AG04449 (cell line): ENCODE measurements around the gene UNC5C.

Source experiments
- CTCF ChIA-PET: fragments of 350-600 bp; formaldehyde crosslinking; extraction: SDS; loops from one replicate; lab custom pipeline; 2021; ENCODE audit warnings: antibody characterized with exemption; lab: Yijun Ruan, JAX
- POLR2A ChIA-PET: fragments of 400-600, 350-600 bp; formaldehyde crosslinking; extraction: SDS; loops from one replicate; lab custom pipeline; 2020; ENCODE audit warnings: antibody characterized with exemption, inconsistent platforms; lab: Yijun Ruan, JAX
- DNase-seq: peaks from one replicate; pipeline ENCODE4 v3.0.0-alpha.2; 2010; ENCODE audit warnings: low read depth, low spot score
- H3K4me3 ChIP-seq: 2 replicates; pipeline ENCODE4 v1.5.1; 2011; ENCODE audit warnings: low read depth, mild to moderate bottlenecking, control low read depth, low read length
- CTCF ChIP-seq: IDR thresholded peaks from one replicate; pipeline ENCODE4 v1.5.1; 2011; ENCODE audit warnings: mild to moderate bottlenecking, moderate library complexity, low read length, control low read depth, inconsistent platforms; ENCODE audit not compliant: insufficient read depth; ENCODE audit errors: missing control alignments

UNC5C gene

DNA sequence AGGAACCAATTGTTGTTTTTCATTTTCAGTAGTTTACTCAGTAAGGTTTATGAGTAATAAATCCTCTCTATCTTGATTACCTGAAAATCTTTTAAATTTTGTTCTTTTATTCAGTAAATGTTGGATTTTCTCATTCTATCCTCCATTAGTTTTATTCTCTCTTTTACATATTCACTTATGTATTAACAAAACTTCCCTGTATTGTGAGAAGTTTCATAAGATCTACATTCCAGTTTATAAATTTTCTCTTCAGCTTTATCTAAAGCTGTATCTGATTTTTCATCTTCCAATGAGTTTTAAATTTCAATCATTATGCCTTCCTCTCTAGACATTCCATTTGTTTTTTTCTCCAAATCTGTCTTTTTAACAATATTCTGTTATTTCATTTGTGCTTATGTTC, 310.2 kb downstream of the UNC5C start:
- TF ChIP-seq CTCF: no peak
- ChIA-PET CTCF (no interaction called here), POLR2A (no interaction called here)
- H3K4me3 ChIP-seq: no peak overlapping the region
- DNase-seq: no peak

DNA sequence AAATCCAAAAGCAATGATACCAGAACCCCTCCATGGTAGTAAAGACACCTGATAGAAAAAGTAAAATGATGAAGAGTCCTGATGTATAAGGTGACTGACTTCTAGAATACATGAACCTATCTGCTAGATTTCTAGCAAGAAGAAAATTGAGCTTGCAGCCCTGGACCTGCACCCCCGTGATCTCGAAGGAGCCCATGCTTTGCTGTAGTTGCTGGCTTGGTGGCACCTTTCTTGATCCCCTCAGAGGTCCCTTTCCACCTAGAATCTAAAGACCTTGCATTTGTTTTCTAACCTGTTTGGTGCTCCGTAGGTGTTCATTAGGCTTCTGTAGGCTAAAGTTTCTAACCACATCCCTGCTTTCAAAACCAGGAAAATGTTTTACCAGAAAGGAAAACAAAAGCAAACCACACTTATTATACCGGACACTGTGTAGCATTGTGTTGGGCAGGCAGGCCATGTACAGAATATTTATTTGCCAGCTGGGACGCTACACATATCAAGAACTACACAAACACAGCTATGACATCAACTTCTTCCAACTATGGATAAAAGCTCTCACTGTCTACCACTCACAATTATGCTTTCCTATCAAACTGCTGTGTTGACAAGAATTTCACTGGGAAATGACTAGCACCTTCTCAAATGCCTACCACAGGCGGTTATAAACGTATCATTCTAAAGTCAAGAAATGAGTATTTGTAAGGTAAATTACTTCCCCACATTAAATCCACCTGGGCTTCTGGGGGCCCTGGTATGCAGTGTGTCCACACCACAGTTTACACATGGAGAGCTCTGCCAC, 316.2 kb downstream of the UNC5C start:
- ChIA-PET CTCF (no interaction called here), POLR2A (no interaction called here)
- DNase-seq: no peak
- H3K4me3 ChIP-seq: no peak overlapping the region
- no peak for TF ChIP-seq CTCF

DNA sequence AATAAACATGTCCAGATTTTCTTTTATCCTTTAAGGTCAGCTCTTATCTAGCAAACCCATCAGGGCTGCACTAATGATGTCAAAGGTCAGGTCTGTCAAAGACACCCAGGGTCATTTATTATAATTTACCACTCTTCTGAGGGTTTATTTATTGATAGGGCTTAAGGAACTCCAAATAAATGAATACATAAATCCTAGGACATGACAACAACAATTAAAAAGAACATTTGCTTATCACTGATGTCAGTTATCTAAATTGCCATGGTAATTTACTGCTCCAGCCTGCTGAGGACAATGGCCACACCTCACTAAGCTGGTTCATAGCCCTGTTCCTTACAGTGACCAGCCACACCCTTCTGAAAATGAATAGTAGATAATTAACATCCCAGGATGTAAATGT, 317.1 kb downstream of the UNC5C start:
- TF ChIP-seq CTCF: no peak
- H3K4me3 ChIP-seq: no peak overlapping the region
- ChIA-PET POLR2A (no interaction called here), CTCF (no interaction called here)
- DNase-seq: no peak

- CTCF ChIA-PET: no interaction called here
- POLR2A ChIA-PET: no interaction called here
- no peak for DNase-seq
- no peak for TF ChIP-seq CTCF
- H3K4me3 ChIP-seq: no peak overlapping the region
Observed at GRCh38 chr4:95225849-95226248, 322.9 kb downstream of the UNC5C start.

GRCh38 chr4:95224402-95224801, 324.4 kb downstream of the UNC5C start:
- no peak for DNase-seq
- no peak for TF ChIP-seq CTCF
- no peak overlapping the region for H3K4me3 ChIP-seq
- CTCF ChIA-PET: no interaction called here
- POLR2A ChIA-PET: no interaction called here

- H3K4me3 ChIP-seq: no peak overlapping the region
- no peak for TF ChIP-seq CTCF
- no peak for DNase-seq
- ChIA-PET POLR2A (no interaction called here), CTCF (no interaction called here)
Observed at GRCh38 chr4:95220205-95221175, 328.3 kb downstream of the UNC5C start.
